ENCODE data around the gene SMCR8. TPM values are rescaled to one million over a fixed set of nuclear protein-coding genes. Genes with fewer than 3 reads are reported as not detected.
"Not testable (repeated sequence)": the region's sequence is repeated elsewhere in the genome, so short reads cannot be mapped to it uniquely, and the experiment has no call there.

Gene SMCR8
- total and polyA plus RNA-seq, 9 of the 15 experiments (the other 6 are each of a cell fraction or from before 2014, with no cell fraction given) = 0.25 to 8.8 (median 4.9) TPM

DNA sequence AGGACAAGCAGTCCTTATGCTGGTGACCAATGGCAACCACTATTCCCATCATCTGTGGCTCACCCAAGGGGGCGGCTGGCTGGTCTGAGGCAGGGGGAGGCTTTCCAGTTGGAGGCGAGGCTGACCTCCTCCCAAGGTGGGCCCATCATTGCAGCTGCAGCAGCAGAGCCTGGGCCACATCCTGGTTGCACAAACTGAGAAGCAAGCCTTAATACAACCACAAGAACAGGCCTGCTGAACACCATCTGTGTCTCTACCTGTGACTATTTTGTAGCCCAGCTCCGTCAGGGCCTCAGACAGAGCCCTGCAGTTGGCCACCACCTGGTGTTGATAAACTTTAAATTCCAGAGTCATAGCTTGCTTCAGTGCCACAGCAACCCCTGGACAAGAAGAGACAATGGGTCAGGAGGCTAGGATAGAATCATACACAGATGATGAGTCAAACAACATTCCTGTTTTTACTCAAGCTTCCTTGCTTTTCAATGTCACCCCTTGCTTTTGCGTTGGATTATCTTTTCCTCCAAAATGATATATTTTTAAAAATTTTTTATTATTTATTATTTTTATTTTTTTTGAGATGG lies 17.9 kb downstream of the SMCR8 start (continued):
- TF ChIP-seq, protein P1, sequence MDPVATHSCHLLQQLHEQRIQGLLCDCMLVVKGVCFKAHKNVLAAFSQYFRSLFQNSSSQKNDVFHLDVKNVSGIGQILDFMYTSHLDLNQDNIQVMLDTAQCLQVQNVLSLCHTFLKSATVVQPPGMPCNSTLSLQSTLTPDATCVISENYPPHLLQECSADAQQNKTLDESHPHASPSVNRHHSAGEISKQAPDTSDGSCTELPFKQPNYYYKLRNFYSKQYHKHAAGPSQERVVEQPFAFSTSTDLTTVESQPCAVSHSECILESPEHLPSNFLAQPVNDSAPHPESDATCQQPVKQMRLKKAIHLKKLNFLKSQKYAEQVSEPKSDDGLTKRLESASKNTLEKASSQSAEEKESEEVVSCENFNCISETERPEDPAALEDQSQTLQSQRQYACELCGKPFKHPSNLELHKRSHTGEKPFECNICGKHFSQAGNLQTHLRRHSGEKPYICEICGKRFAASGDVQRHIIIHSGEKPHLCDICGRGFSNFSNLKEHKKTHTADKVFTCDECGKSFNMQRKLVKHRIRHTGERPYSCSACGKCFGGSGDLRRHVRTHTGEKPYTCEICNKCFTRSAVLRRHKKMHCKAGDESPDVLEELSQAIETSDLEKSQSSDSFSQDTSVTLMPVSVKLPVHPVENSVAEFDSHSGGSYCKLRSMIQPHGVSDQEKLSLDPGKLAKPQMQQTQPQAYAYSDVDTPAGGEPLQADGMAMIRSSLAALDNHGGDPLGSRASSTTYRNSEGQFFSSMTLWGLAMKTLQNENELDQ (CRISPR knock-in tag; IDR thresholded peaks at IDR 0.05; ENCODE audit: borderline replicate concordance) = no peak
- TF ChIP-seq SMAD2 (IDR thresholded peaks at IDR 0.05; ENCODE audit: low read depth, low read length) (no peak), ZBTB7A (IDR thresholded peaks at IDR 0.05; ENCODE audit: borderline replicate concordance, control insufficient read depth, low read depth, low read length) (no peak), POLR2AphosphoS5 (IDR thresholded peaks at IDR 0.05; ENCODE audit: control insufficient read depth, insufficient read depth, low read depth, low read length) (no peak), ZKSCAN8 (CRISPR knock-in tag; IDR thresholded peaks at IDR 0.05) (no peak), NUFIP1 (IDR thresholded peaks at IDR 0.05; ENCODE audit: partially characterized antibody) (no peak)

DNA sequence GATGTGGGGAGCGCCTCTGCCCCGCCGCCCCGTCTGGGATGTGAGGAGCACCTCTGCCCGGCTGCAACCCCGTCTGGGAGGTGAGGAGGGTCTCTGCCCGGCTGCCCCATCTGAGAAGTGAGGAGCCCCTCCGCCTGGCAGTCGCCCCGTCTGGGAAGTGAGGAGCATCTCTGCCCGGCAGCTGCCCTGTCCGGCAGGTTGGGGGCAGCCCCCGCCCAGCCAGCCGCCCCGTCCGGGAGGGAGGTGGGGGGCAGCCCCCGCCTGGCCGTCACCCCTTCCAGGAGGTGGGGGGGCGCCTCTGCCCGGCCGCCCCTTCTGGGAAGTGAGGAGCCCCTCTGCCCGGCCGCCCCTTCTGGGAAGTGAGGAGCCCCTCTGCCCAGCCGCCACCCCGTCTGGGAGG lies 23.1 kb downstream of the SMCR8 start:
- FAIRE-seq; BruUV-seq (replicated peaks); intact Hi-C loops (cut with micrococcal nuclease): not testable (repeated sequence)

More for the DNA sequence above, 23.1 kb downstream of the SMCR8 start:
- H3K9ac ChIP-seq (ENCODE audit: insufficient read depth in 1 of 2, low read depth in 2 of 2, low read length in 2 of 2); POLR2A ChIA-PET; H4K20me1 ChIP-seq (replicated peaks; ENCODE audit: control insufficient read depth, insufficient read depth, low read length); H3K79me2 ChIP-seq (ENCODE audit: control insufficient read depth, insufficient read depth, low read length); H3K9me3 ChIP-seq (replicated peaks; ENCODE audit: control insufficient read depth, insufficient read depth, low read depth, low read length); ATAC-seq; H3K4me1 ChIP-seq (replicated peaks in 1 of 2; ENCODE audit: control insufficient read depth in 2 of 2, insufficient read depth in 2 of 2, low read length in 2 of 2); H2AFZ ChIP-seq (ENCODE audit: low read depth, low read length); H3K4me2 ChIP-seq (ENCODE audit: insufficient read depth, low read length); H3K27me3 ChIP-seq (ENCODE audit: control insufficient read depth in 2 of 2, insufficient read depth in 2 of 2, low read length in 2 of 2); H3K9me1 ChIP-seq (ENCODE audit: control insufficient read depth, insufficient read depth, low read length); in situ Hi-C loops (cut with MboI); CTCF ChIA-PET (ENCODE audit: low intra/inter-chr PET ratio); H3K27ac ChIP-seq (ENCODE audit: extremely low read depth, low read depth, low read length); H3K4me3 ChIP-seq; DNase-seq (ENCODE audit: extremely low read depth in 1 of 4, low spot score in 3 of 4): not testable (repeated sequence)
- WGBS (ENCODE audit: insufficient coverage, low coverage, missing lambda C conversion rate) = no CpG with 5 or more reads among the region's 25 CpGs
- H3K36me3 ChIP-seq (ENCODE audit: control insufficient read depth, insufficient read depth, low read length) = peaks cover 51% of the 10 kb centered on the region; the same call in 2 of the 3 replicates

Measured in K562 (cell line).